ENCODE measurements around the gene ZGPAT.

ZGPAT gene

GRCh38 chr20:63662813-63663189, 45.0 kb upstream of the ZGPAT start:
- DNase-seq (ENCODE audit: low read depth) = no peak
- no peak for TF ChIP-seq CTCF (conservative IDR thresholded peaks at IDR 0.05; ENCODE audit: low read length)
- H3K4me3 ChIP-seq (ENCODE audit: low read length) = no peak overlapping the region

DNA sequence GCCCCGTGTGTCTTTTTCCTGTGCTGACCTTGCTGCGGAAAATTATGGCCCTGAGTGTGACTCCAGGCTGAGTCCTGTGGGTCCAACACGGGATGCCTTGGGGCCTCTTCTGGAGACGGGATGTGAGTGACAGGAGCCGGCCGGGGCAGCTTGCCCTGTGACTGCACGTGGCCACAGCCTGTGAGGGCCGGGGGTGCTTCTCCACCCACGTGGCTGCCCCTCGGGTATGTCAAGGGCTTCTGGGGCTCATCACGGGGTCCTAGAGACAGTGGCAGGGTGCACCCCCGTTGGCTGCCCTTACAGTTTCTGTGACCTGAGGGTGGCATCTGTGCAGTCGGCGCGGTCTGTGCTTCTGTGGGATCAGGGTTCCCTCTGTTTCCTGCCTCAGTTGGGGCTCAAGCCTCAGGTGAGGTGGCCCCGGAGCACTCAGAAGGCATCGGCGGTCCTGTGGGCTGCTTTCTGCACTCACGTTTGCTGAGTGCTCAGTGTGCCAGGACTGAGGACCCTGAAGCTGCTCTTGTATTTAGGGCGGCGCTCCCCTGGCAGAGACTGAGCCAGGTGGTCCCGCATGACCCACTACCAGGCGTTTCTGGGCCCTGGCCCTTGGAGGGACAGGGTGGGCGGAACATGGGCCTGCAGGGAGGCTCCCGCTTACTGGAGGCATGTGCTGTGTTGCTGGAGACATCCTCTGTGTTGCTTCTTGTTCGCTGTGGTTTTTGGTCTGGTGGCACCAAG, 44.3 kb upstream of the ZGPAT start:
- TF ChIP-seq CTCF (conservative IDR thresholded peaks at IDR 0.05; ENCODE audit: low read length) = no peak
- no peak for DNase-seq (ENCODE audit: low read depth)

GRCh38 chr20:63664143-63664851, 43.5 kb upstream of the ZGPAT start:
- TF ChIP-seq CTCF (conservative IDR thresholded peaks at IDR 0.05; ENCODE audit: low read length) = no peak
- no peak for DNase-seq (ENCODE audit: low read depth)
- no peak overlapping the region for H3K4me3 ChIP-seq (ENCODE audit: low read length)

More for the DNA sequence above, 44.3 kb upstream of the ZGPAT start:
- H3K4me3 ChIP-seq (ENCODE audit: low read length) = no peak overlapping the region

DNA sequence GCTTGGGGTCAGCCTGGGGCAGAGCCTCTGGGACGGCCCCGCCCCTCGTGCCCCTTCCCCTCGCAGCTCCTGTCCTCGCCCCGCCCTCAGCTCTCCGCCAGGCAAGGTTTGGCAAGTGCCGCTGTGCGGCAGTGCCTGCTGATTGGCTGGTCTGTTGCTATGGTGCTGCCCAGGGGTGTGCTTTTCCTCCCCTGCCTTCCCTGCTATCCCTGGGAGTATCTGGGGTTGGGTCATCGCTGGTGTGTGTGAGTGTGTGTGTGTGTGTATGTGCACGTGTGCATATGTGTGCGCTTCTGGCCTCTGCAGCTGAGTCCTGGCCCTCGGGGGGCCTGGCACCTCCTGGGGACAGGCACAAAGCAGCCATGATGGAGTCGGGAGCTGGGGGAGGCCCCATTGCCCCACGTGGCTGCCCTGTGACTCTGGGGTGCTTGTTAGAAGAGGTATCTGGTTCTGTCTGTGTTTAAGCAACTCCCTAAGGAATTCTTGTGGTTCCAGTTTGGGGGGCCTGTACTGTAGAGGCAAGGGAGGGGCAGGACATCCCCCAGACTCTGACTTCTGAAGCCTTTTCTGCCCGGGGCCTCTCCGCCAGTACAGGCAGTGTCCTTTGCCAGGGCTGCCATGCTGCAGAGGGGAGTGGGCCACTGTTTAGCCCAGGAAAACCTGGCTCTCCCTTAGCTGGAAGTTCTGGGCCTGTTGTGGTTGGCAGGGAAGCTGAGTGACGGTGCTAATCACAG, 42.8 kb upstream of the ZGPAT start:
- DNase-seq (ENCODE audit: low read depth) = no peak
- H3K4me3 ChIP-seq (ENCODE audit: low read length) = no peak overlapping the region
- TF ChIP-seq CTCF (conservative IDR thresholded peaks at IDR 0.05; ENCODE audit: low read length) = no peak

DNA sequence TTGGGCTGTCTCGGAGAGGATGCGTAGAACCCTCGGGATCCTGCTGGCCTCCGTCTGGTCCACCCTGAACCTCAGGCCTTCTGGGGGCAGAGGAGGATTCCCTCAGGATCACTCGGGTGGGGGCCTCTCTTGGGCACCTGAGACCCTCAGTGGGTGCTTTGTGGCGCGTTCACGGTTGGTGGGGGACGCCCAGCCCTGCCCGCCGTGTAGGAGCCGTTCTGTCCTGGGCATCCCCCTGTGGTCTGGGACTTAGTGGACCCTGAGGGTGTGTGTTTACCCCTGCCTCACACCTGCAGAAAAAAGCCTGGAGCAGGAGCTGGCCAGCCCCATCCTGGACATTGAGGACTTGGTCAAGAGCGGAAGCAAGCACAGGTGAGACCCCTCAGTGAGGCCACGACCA, 42.1 kb upstream of the ZGPAT start:
- H3K4me3 ChIP-seq (ENCODE audit: low read length) = no peak overlapping the region
- TF ChIP-seq CTCF (conservative IDR thresholded peaks at IDR 0.05; ENCODE audit: low read length) = no peak
- DNase-seq (ENCODE audit: low read depth) = no peak

DNA sequence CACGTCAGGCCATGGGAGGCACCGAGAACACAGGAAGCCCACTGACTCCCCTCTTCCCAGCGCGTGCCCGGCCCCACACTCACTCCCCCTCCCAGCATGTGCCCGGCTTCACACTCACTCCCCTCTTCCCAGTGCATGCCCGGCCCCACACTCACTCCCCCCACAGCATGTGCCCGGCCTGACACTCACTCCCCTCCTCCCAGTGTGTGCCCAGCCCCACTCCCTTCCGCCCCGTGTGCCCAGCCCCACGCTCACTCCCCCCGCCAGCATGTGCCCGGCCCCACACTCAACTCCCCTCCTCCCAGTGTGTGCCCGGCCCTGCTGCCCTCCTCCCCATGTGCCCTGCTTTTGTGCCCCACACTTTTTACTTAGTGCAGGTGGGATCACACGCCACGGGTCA, 40.0 kb upstream of the ZGPAT start:
- H3K4me3 ChIP-seq (ENCODE audit: low read length) = no peak overlapping the region
- no peak for TF ChIP-seq CTCF (conservative IDR thresholded peaks at IDR 0.05; ENCODE audit: low read length)
- DNase-seq (ENCODE audit: low read depth) = no peak
